Measurements from ENCODE around the gene KHDRBS2.
"Not testable (repeated sequence)": the region's sequence is repeated elsewhere in the genome, so short reads cannot be mapped to it uniquely, and the experiment has no call there.

Gene KHDRBS2

GRCh38 chr6:61833176-61833755 is 452.8 kb downstream of the KHDRBS2 start:
- Mint-ChIP-seq H3K4me1 (no peaks in the 10 kb centered on the region), H3K4me3 (no peak overlapping the region), H3K27ac (no peak overlapping the region), H3K9me3 (no peaks in the 10 kb centered on the region), H3K27me3 (no peaks in the 10 kb centered on the region), H3K36me3 (no peaks in the 10 kb centered on the region)
- DNase-seq (ENCODE audit: low spot score in 2 of 2) (no peak), ATAC-seq (ENCODE audit: low read depth) (no peak)

GRCh38 chr6:61817716-61818115 is 468.3 kb downstream of the KHDRBS2 start:
- Mint-ChIP-seq H3K9me3 (no peaks in the 10 kb centered on the region), H3K4me1 (peaks cover 6% of the 10 kb centered on the region), H3K27me3 (no peaks in the 10 kb centered on the region), H3K27ac (no peak overlapping the region), H3K4me3 (no peak overlapping the region), H3K36me3 (peaks cover 1% of the 10 kb centered on the region)
- no peak for ATAC-seq (ENCODE audit: low read depth)
- no peak for DNase-seq (ENCODE audit: low spot score in 2 of 2)

GRCh38 chr6:61810047-61810446 is 476.0 kb downstream of the KHDRBS2 start:
- Mint-ChIP-seq H3K4me1 (no peaks in the 10 kb centered on the region), H3K27ac (no peak overlapping the region), H3K36me3 (peaks cover 5% of the 10 kb centered on the region), H3K4me3 (no peak overlapping the region), H3K9me3 (peaks cover 4% of the 10 kb centered on the region), H3K27me3 (no peaks in the 10 kb centered on the region)
- no peak for DNase-seq (ENCODE audit: low spot score in 2 of 2)
- ATAC-seq (ENCODE audit: low read depth) = no peak

- ATAC-seq (ENCODE audit: low read depth) (peak; percentile 70), DNase-seq (ENCODE audit: low spot score in 2 of 2) (peak in 1 of 2 donors; percentile 37)
- Mint-ChIP-seq H3K36me3 (peaks cover 8% of the 10 kb centered on the region), H3K4me3 (no peak overlapping the region), H3K27me3 (no peaks in the 10 kb centered on the region), H3K9me3 (peaks cover 4% of the 10 kb centered on the region), H3K27ac (no peak overlapping the region), H3K4me1 (no peaks in the 10 kb centered on the region)
Observed at GRCh38 chr6:61809004-61809595, 476.9 kb downstream of the KHDRBS2 start.

- H3K27me3 Mint-ChIP-seq = no peaks in the 10 kb centered on the region
- H3K4me3 Mint-ChIP-seq = no peak overlapping the region
- H3K27ac Mint-ChIP-seq = no peak overlapping the region
Observed at GRCh38 chr6:61787998-61788397, 498.0 kb downstream of the KHDRBS2 start.

GRCh38 chr6:61769446-61769845 is 516.6 kb downstream of the KHDRBS2 start:
- H3K4me1 Mint-ChIP-seq; H3K27me3 Mint-ChIP-seq; ATAC-seq (ENCODE audit: low read depth); DNase-seq (ENCODE audit: low spot score in 2 of 2); H3K4me3 Mint-ChIP-seq; H3K27ac Mint-ChIP-seq: not testable (repeated sequence)
- H3K36me3 Mint-ChIP-seq = peaks cover 17% of the 10 kb centered on the region
- peaks cover 20% of the 10 kb centered on the region for H3K9me3 Mint-ChIP-seq

More at GRCh38 chr6:61787998-61788397, 498.0 kb downstream of the KHDRBS2 start:
- DNase-seq (ENCODE audit: low spot score in 2 of 2) (no peak), ATAC-seq (ENCODE audit: low read depth) (no peak)
- peaks cover 3% of the 10 kb centered on the region for H3K36me3 Mint-ChIP-seq
- no peaks in the 10 kb centered on the region for H3K9me3 Mint-ChIP-seq
- no peaks in the 10 kb centered on the region for H3K4me1 Mint-ChIP-seq

- Mint-ChIP-seq H3K9me3 (no peaks in the 10 kb centered on the region), H3K4me1 (no peaks in the 10 kb centered on the region), H3K36me3 (peaks cover 2% of the 10 kb centered on the region), H3K27ac (no peak overlapping the region), H3K4me3 (no peak overlapping the region), H3K27me3 (no peaks in the 10 kb centered on the region)
- ATAC-seq (ENCODE audit: low read depth) = no peak
- no peak for DNase-seq (ENCODE audit: low spot score in 2 of 2)
Observed at GRCh38 chr6:61755739-61756138, 530.3 kb downstream of the KHDRBS2 start.

GRCh38 chr6:61751986-61752385 is 534.0 kb downstream of the KHDRBS2 start:
- Mint-ChIP-seq H3K4me3 (no peak overlapping the region), H3K27me3 (no peaks in the 10 kb centered on the region), H3K4me1 (no peaks in the 10 kb centered on the region), H3K36me3 (peaks cover 4% of the 10 kb centered on the region), H3K9me3 (no peaks in the 10 kb centered on the region), H3K27ac (no peak overlapping the region)
- no peak for DNase-seq (ENCODE audit: low spot score in 2 of 2)
- no peak for ATAC-seq (ENCODE audit: low read depth)

GRCh38 chr6:61745994-61746393 is 540.0 kb downstream of the KHDRBS2 start:
- ATAC-seq (ENCODE audit: low read depth) = no peak
- Mint-ChIP-seq H3K9me3 (peaks cover 2% of the 10 kb centered on the region), H3K4me1 (no peaks in the 10 kb centered on the region), H3K27me3 (no peaks in the 10 kb centered on the region), H3K4me3 (no peak overlapping the region), H3K36me3 (peaks cover 6% of the 10 kb centered on the region), H3K27ac (no peak overlapping the region)
- no peak for DNase-seq (ENCODE audit: low spot score in 2 of 2)

GRCh38 chr6:61711849-61712248 is 574.2 kb downstream of the KHDRBS2 start:
- DNase-seq (ENCODE audit: low spot score in 2 of 2) (no peak), ATAC-seq (ENCODE audit: low read depth) (no peak)
- Mint-ChIP-seq H3K36me3 (peaks cover 3% of the 10 kb centered on the region), H3K27me3 (no peaks in the 10 kb centered on the region), H3K4me1 (no peaks in the 10 kb centered on the region), H3K9me3 (no peaks in the 10 kb centered on the region), H3K4me3 (no peak overlapping the region), H3K27ac (no peak overlapping the region)

- Mint-ChIP-seq H3K36me3 (no peaks in the 10 kb centered on the region), H3K9me3 (no peaks in the 10 kb centered on the region), H3K4me3 (no peak overlapping the region), H3K27me3 (no peaks in the 10 kb centered on the region), H3K4me1 (no peaks in the 10 kb centered on the region), H3K27ac (no peak overlapping the region)
- ATAC-seq (ENCODE audit: low read depth) (no peak), DNase-seq (ENCODE audit: low spot score in 2 of 2) (no peak)
Observed at GRCh38 chr6:61688165-61688564, 597.9 kb downstream of the KHDRBS2 start.

- Mint-ChIP-seq H3K27me3 (no peaks in the 10 kb centered on the region), H3K36me3 (peaks cover 3% of the 10 kb centered on the region), H3K4me3 (no peak overlapping the region), H3K27ac (no peak overlapping the region), H3K9me3 (no peaks in the 10 kb centered on the region), H3K4me1 (no peaks in the 10 kb centered on the region)
- DNase-seq (ENCODE audit: low spot score in 2 of 2) = no peak
- ATAC-seq (ENCODE audit: low read depth) = no peak
Observed at GRCh38 chr6:61682562-61682961, 603.5 kb downstream of the KHDRBS2 start.

GRCh38 chr6:61679625-61680024 is 606.4 kb downstream of the KHDRBS2 start:
- Mint-ChIP-seq H3K4me1 (no peaks in the 10 kb centered on the region), H3K36me3 (peaks cover 3% of the 10 kb centered on the region), H3K4me3 (no peak overlapping the region)

GRCh38 chr6:61675734-61676133 is 610.3 kb downstream of the KHDRBS2 start:
- DNase-seq (ENCODE audit: low spot score in 2 of 2) = no peak
- H3K27me3 Mint-ChIP-seq = no peaks in the 10 kb centered on the region
- no peak overlapping the region for H3K27ac Mint-ChIP-seq
- ATAC-seq (ENCODE audit: low read depth) = no peak
- no peaks in the 10 kb centered on the region for H3K4me1 Mint-ChIP-seq
- peaks cover 2% of the 10 kb centered on the region for H3K9me3 Mint-ChIP-seq
- H3K4me3 Mint-ChIP-seq = no peak overlapping the region
- H3K36me3 Mint-ChIP-seq = peaks cover 5% of the 10 kb centered on the region

More at GRCh38 chr6:61679625-61680024, 606.4 kb downstream of the KHDRBS2 start:
- Mint-ChIP-seq H3K27ac (no peak overlapping the region), H3K27me3 (no peaks in the 10 kb centered on the region), H3K9me3 (no peaks in the 10 kb centered on the region)
- DNase-seq (ENCODE audit: low spot score in 2 of 2) (no peak), ATAC-seq (ENCODE audit: low read depth) (no peak)

GRCh38 chr6:61649845-61650244 is 636.2 kb downstream of the KHDRBS2 start:
- peaks cover 10% of the 10 kb centered on the region for H3K4me1 Mint-ChIP-seq

More at GRCh38 chr6:61649845-61650244, 636.2 kb downstream of the KHDRBS2 start:
- DNase-seq (ENCODE audit: low spot score in 2 of 2) (no peak), ATAC-seq (ENCODE audit: low read depth) (no peak)
- no peaks in the 10 kb centered on the region for H3K9me3 Mint-ChIP-seq
- H3K4me3 Mint-ChIP-seq = no peak overlapping the region
- H3K36me3 Mint-ChIP-seq = peaks cover 6% of the 10 kb centered on the region
- peak overlapping the region; percentile 7 for H3K27ac Mint-ChIP-seq
- no peaks in the 10 kb centered on the region for H3K27me3 Mint-ChIP-seq

Measured in memory B cell (primary cell).